GM13977 (cell line): ENCODE results near the gene RHNO1.

Source experiments
- DNase-seq: peaks from one replicate; pipeline ENCODE4 v3.0.0; 2012; ENCODE audit warnings: low spot score
- CTCF ChIP-seq: IDR thresholded peaks from 2 replicates; pipeline ENCODE4 v1.5.1; 2012; ENCODE audit warnings: mild to moderate bottlenecking, control low read depth; ENCODE audit not compliant: insufficient read depth; ENCODE audit errors: extremely low read depth, missing control alignments
- in situ Hi-C: fragments of 300-500 bp; cut with MboI; formaldehyde crosslinking; loops from one replicate; pipeline ENCODE4 v1.12.0; 2022; ENCODE audit warnings: low sequenced_read_pairs, low pct_unique_long_range_greater_than_20kb, mixed read lengths, inconsistent platforms; ENCODE audit not compliant: unreplicated experiment

The RHNO1 gene

GRCh38 chr12:2890388-2891239 lies 13.6 kb downstream of the RHNO1 start, which contains the start of gene TULP3:
TSS of gene TULP3 (plus strand) at chr12:2890891. CDS start at chr12:2890948, 57 bp downstream.
- in situ Hi-C loops: loop anchor here (25.0 kb wide), 1 partner anchor 147 kb away; no protein-coding TSS in a partner anchor
- TF ChIP-seq CTCF: no peak
- DNase-seq: peak; percentile 95

- in situ Hi-C loops: loop anchor here (25.0 kb wide), 1 partner anchor 146 kb away; no protein-coding TSS in a partner anchor
- no peak for TF ChIP-seq CTCF
- DNase-seq: no peak
These were observed 14.4 kb downstream of the RHNO1 start for GRCh38 chr12:2891240-2892053.

DNA sequence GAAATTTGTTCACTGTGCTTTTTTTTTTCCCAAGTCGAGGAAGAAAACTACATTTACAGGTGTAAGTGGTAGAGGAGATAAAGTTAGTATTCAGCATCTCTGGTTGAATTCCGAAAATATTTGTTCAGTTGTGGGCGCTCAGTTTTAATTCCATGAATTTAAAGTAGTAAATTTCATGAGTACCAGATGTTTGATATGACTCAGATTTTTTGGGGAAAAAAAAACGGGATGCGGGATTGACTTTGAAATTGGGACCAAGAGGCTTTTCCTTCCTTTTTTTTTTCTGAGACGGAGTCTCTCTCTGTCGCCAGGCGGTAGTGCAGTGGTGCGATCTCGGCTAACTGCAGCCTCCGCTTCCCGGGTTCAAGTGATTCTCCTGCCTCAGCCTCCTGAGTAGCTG lies 15.2 kb downstream of the RHNO1 start:
- in situ Hi-C loops: loop anchor here (25.0 kb wide), 1 partner anchor 145 kb away; no protein-coding TSS in a partner anchor
- no peak for TF ChIP-seq CTCF
- no peak for DNase-seq

GRCh38 chr12:2893007-2893406 lies 16.0 kb downstream of the RHNO1 start:
- no peak for DNase-seq
- no peak for TF ChIP-seq CTCF
- in situ Hi-C loops: loop anchor here (25.0 kb wide), 1 partner anchor 144 kb away; no protein-coding TSS in a partner anchor

GRCh38 chr12:2895051-2895451 lies 18.0 kb downstream of the RHNO1 start:
- in situ Hi-C loops: loop anchor here (25.0 kb wide), 1 partner anchor 142 kb away; no protein-coding TSS in a partner anchor
- no peak for TF ChIP-seq CTCF
- DNase-seq: no peak

- no peak for DNase-seq
- in situ Hi-C loops: loop anchor here (25.0 kb wide), 1 partner anchor 142 kb away; no protein-coding TSS in a partner anchor
- no peak for TF ChIP-seq CTCF
These were observed 18.5 kb downstream of the RHNO1 start for GRCh38 chr12:2895511-2895910.
